Transverse colon (tissue), 4 donors: ENCODE measurements around the gene OR4D1. TPM values are rescaled to one million over a fixed set of nuclear protein-coding genes. Genes with fewer than 3 reads are reported as not detected.

Experiments
- DNase-seq: peaks from one replicate; pipeline ENCODE4 v3.0.0-alpha.2; 2019
- H3K27ac ChIP-seq, 4 donors: fragments of 200-600 bp; sonication (generic); 2 replicates each; pipeline ENCODE4 v1.5.1; 2016 to 2018; ENCODE audit warnings: inconsistent platforms in 4 of 4
- H3K27me3 ChIP-seq: fragments of 200-600 bp; sonication (generic); 2 replicates; pipeline ENCODE4 v1.5.1; 2017; ENCODE audit warnings: inconsistent platforms
- H3K36me3 ChIP-seq, 4 donors: fragments of 200-600 bp; sonication (generic); 2 replicates each; pipeline ENCODE4 v1.5.1; 2017 to 2019; ENCODE audit warnings: inconsistent platforms in 4 of 4
- H3K4me1 ChIP-seq, 4 donors: fragments of 200-600 bp; sonication (generic); 2 replicates each; pipeline ENCODE4 v1.5.1; 2017 to 2020; ENCODE audit warnings: inconsistent platforms in 4 of 4
- H3K4me3 ChIP-seq, 4 donors: fragments of 200-600 bp; sonication (generic); 1 replicate in 1 of 4; 2 replicates in 3 of 4; pipeline versions ENCODE4 v1.5.1 to v1.6.1; 2017 to 2019; ENCODE audit warnings: inconsistent platforms in 4 of 4
- H3K9me3 ChIP-seq, 2 donors: fragments of 200-600 bp; sonication (generic); 2 replicates each; pipeline ENCODE4 v1.5.1; 2017 to 2019; ENCODE audit warnings: inconsistent platforms in 2 of 2
- CTCF ChIP-seq, 5 experiments: fragments of 200-600 bp in 3 of 5; fragments of 450-650 bp in 2 of 5; sonication (generic) in 3 of 5; IDR thresholded peaks; 1 replicate in 2 of 5; 2 replicates in 3 of 5; pipeline ENCODE4 v1.5.1; 2016 to 2017; ENCODE audit warnings: antibody characterized with exemption in 5 of 5, inconsistent platforms in 3 of 5, mild to moderate bottlenecking in 2 of 5, moderate library complexity in 1 of 5
- EP300 ChIP-seq: sonication (generic); formaldehyde crosslinking; IDR thresholded peaks from one replicate; pipeline ENCODE4 v1.6.1; 2017; ENCODE audit warnings: antibody characterized with exemption, low read depth
- POLR2A ChIP-seq: fragments of 450-650 bp; IDR thresholded peaks from one replicate; pipeline ENCODE4 v1.6.1; 2016; ENCODE audit warnings: antibody characterized with exemption, mild to moderate bottlenecking, moderate library complexity
- POLR2AphosphoS5 ChIP-seq, 3 donors: sonication (generic); formaldehyde crosslinking; IDR thresholded peaks; one replicate each; pipeline ENCODE4 v1.6.1; 2016; ENCODE audit warnings: antibody characterized with exemption in 3 of 3
- WGBS, 2 donors: methylation state at CpG; one replicate each; pipeline ENCODE4 v1.1.5; 2018; ENCODE audit warnings: low coverage in 1 of 2; 5-methylcytosine and 5-hydroxymethylcytosine counted together
- in situ Hi-C, 4 donors: fragments of 200-750 bp; cut with MboI; loops; one replicate each; pipeline versions ENCODE4 v1.15.0 to v1.15.1; 2017; ENCODE audit warnings: low sequenced_read_pairs in 3 of 4, low pct_ligation_motif_present in 1 of 4, low pct_unique_long_range_greater_than_20kb in 1 of 4
- intact Hi-C: fragments of 100-400 bp; cut with DNase I; formaldehyde crosslinking; loops from one replicate; pipeline ENCODE4 v1.15.1; 2023; ENCODE audit warnings: low total_unique reads
- total RNA-seq, 4 donors: library from RNA; depleted of rRNA; stranded (reverse); fragments of >200 nt; gene quantifications; one replicate each; pipeline ENCODE4 v1.1.0, GENCODE V29; 2016

OR4D1 gene
- total RNA-seq, 4 donors from 2014 or later = not detected

GRCh38 chr17:58200024-58200633 is 51.9 kb downstream of the OR4D1 start:
- Histone ChIP-seq H3K27ac (no peak overlapping the region), H3K9me3 (no peaks in the 10 kb centered on the region), H3K36me3 (no peaks in the 10 kb centered on the region), H3K4me3 (no peak overlapping the region), H3K27me3 (peaks cover 24% of the 10 kb centered on the region), H3K4me1 (no peaks in the 10 kb centered on the region)
- DNase-seq = peak; percentile 40
- TF ChIP-seq CTCF (IDR thresholded peaks at IDR 0.05) (peak; percentile 19 to 37 (median 29)), POLR2A (no peak)
- in situ Hi-C loops (no loop called here), intact Hi-C loops (no loop called here)
- 49% methylated on average over 14 of the region's 14 CpGs; no CpG with 5 or more reads in 1 of the 2 donors for WGBS, 2 donors

DNA sequence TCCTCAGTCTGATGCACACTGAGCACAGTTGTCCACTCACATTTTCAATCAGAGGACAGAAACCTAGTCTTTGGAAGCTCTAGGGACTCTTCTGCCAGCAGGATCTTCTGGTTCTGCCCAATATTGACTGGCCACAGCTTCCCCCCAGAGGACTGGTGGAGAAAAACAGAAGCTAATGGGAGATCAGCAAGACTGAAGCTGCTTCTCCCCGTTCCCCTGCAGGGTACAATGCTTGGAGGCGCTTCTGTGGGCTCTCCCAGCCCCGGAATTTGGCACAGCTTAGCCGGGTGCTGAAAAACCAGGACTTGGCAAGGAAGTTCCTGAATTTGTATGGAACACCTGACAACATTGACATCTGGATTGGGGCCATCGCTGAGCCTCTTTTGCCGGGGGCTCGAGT is 54.7 kb downstream of the OR4D1 start:
- in situ Hi-C loops (no loop called here), intact Hi-C loops (no loop called here)
- Histone ChIP-seq H3K4me3 (no peak overlapping the region), H3K27ac (no peak overlapping the region), H3K9me3 (no peaks in the 10 kb centered on the region), H3K4me1 (no peaks in the 10 kb centered on the region), H3K27me3 (peaks cover 11% of the 10 kb centered on the region), H3K36me3 (no peaks in the 10 kb centered on the region)
- TF ChIP-seq POLR2A (no peak), POLR2AphosphoS5 (IDR thresholded peaks at IDR 0.05) (no peak), CTCF (IDR thresholded peaks at IDR 0.05) (no peak), EP300 (no peak)
- DNase-seq = no peak
- WGBS, 2 donors = 85% methylated on average over 7 of the region's 7 CpGs; no CpG with 5 or more reads in 1 of the 2 donors

GRCh38 chr17:58204796-58205195 is 56.6 kb downstream of the OR4D1 start:
- Histone ChIP-seq H3K4me3 (no peak overlapping the region), H3K9me3 (no peaks in the 10 kb centered on the region), H3K27ac (no peak overlapping the region), H3K36me3 (peaks cover 0 to 5% (median 0%) of the 10 kb centered on the region in 4 donors), H3K4me1 (no peaks in the 10 kb centered on the region), H3K27me3 (no peaks in the 10 kb centered on the region)
- TF ChIP-seq EP300 (no peak), CTCF (IDR thresholded peaks at IDR 0.05) (no peak), POLR2AphosphoS5 (IDR thresholded peaks at IDR 0.05) (no peak), POLR2A (no peak)
- intact Hi-C loops (no loop called here), in situ Hi-C loops (no loop called here)
- DNase-seq = no peak
- WGBS, 2 donors = 80 to 87% methylated on average over 3 to 5 of the region's 5 CpGs

GRCh38 chr17:58205936-58206335 is 57.8 kb downstream of the OR4D1 start:
- WGBS, 2 donors = 95% methylated on average over 10 of the region's 11 CpGs; no CpG with 5 or more reads in 1 of the 2 donors
- TF ChIP-seq EP300 = no peak
- no peak for TF ChIP-seq POLR2AphosphoS5 (IDR thresholded peaks at IDR 0.05)
- no peak for TF ChIP-seq CTCF (IDR thresholded peaks at IDR 0.05)
- no peak for TF ChIP-seq POLR2A
- intact Hi-C loops = no loop called here

More at GRCh38 chr17:58205936-58206335, 57.8 kb downstream of the OR4D1 start:
- Histone ChIP-seq H3K27me3 (no peaks in the 10 kb centered on the region), H3K36me3 (peaks cover 0 to 9% (median 1%) of the 10 kb centered on the region in 4 donors), H3K9me3 (no peaks in the 10 kb centered on the region), H3K4me1 (no peaks in the 10 kb centered on the region), H3K4me3 (no peak overlapping the region), H3K27ac (no peak overlapping the region)
- no peak for DNase-seq
- in situ Hi-C loops = no loop called here
